Spleen (tissue), 7 donors: Measurements from ENCODE around the gene SELENOI.

Source experiments
- CTCF ChIP-seq, 11 experiments: fragments of 200-600 bp in 7 of 11; fragments of 450-650 bp in 4 of 11; sonication (generic) in 4 of 11; IDR thresholded peaks in 8 of 11; conservative IDR thresholded peaks in 3 of 11; 1 replicate in 7 of 11; 2 replicates in 4 of 11; pipeline versions ENCODE4 v1.4.0 to v1.8.0; 2016 to 2021; ENCODE audit warnings: antibody characterized with exemption in 11 of 11, inconsistent platforms in 4 of 11, mild to moderate bottlenecking in 1 of 11
- POLR2A ChIP-seq, 3 donors: fragments of 450-650 bp; IDR thresholded peaks; one replicate each; pipeline ENCODE4 v1.5.1; 2017; ENCODE audit warnings: antibody characterized with exemption in 3 of 3, mild to moderate bottlenecking in 1 of 3
- POLR2AphosphoS5 ChIP-seq, 3 donors: sonication (generic); formaldehyde crosslinking; IDR thresholded peaks; one replicate each; pipeline ENCODE4 v1.5.1; 2017; ENCODE audit warnings: antibody characterized with exemption in 3 of 3
- donor health status: DM: no; HTN: no; CAD: no; lungs with moderate emphysema.
- donor health status: DM: no; HTN: no; CAD: no.
- donor health status: DM: no; HTN: no; CAD: no.

- no peak for TF ChIP-seq CTCF (IDR thresholded peaks at IDR 0.05 in 8 of 11, conservative IDR thresholded peaks at IDR 0.05 in 3 of 11)
- TF ChIP-seq POLR2AphosphoS5 (IDR thresholded peaks at IDR 0.05): no peak
- TF ChIP-seq POLR2A (IDR thresholded peaks at IDR 0.05): no peak
Observed at GRCh38 chr2:26376799-26377198, 30.9 kb downstream of the SELENOI start.
